NCI-H146 treated with DMSO at 0.1 percent for 48 hours (cell line): ENCODE measurements around the gene SPATA13.
"Not testable (repeated sequence)": the region's sequence is repeated elsewhere in the genome, so short reads cannot be mapped to it uniquely, and the experiment has no call there.

Experiments
- DNase-seq: peaks from one replicate; lab custom pipeline; 2025; ENCODE audit not compliant: unreplicated experiment; lab: John Stamatoyannopoulos, UW

SPATA13 gene

DNA sequence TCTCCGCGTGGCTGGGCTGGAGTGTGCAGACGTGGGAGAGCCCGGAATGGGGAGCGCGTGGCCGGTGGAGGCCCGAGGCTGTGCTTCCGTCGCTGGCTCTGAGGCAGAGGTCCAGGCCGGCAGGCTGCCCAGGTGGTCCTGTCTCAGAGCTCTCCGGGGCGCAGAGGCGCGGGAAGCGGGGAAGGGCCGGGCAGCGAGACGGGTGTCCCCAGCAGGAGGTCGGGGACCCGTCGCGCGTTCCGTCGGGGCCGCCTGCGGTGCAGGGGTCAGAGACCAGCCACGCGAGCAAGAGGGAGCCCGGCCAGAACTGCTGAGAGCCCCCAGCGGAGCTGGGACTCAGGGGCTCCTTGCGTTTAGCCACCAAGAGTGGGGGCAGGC, 147.5 kb downstream of the SPATA13 start:
- DNase-seq, result no peak

GRCh38 chr13:24308488-24309020, 148.0 kb downstream of the SPATA13 start:
- no peak for DNase-seq

DNA sequence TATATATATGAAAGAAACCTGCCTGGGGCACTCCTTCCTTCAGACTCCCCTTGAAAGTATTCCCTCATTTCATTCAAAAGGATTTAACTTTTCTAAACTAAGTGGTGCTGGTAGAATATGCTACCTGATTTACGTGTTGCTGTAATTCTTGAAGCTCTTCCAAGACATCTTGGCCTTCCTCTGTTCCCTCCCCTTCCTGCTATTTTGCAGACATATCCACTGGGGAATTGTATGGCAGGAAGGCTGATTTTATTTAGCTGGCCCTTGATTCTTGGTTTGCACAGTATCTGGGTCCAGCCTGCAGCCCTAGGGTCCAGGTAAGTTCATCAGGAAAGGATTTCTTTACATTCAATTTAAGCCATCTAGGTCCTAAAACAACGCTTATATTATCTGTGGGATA, 148.8 kb downstream of the SPATA13 start, which contains the start of gene C1QTNF9:
Gene C1QTNF9, plus strand, starts transcription at position 281 of the 400 bp plus-strand sequence. CDS start 6,424 bp downstream, outside the sequence.
- not testable (repeated sequence) for DNase-seq

DNA sequence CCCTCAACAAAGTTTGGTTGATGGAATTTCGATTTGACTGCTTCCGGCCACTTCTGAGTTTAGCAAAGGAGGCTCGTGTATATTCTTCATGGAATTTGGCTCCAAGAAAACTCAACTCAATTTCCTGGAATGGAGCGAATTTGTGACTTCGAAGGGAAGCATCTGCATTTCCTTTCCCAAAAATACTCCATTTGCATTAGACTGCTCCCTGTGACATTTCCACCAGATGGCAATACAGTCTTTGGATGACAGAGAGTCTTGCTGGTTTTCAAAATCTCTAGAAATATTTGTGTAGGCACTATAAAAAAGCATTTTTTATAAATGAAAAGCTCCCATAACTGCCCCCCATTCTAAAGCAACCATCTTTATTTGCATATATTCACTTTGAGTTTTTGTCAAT, 152.9 kb downstream of the SPATA13 start:
- no peak for DNase-seq

DNA sequence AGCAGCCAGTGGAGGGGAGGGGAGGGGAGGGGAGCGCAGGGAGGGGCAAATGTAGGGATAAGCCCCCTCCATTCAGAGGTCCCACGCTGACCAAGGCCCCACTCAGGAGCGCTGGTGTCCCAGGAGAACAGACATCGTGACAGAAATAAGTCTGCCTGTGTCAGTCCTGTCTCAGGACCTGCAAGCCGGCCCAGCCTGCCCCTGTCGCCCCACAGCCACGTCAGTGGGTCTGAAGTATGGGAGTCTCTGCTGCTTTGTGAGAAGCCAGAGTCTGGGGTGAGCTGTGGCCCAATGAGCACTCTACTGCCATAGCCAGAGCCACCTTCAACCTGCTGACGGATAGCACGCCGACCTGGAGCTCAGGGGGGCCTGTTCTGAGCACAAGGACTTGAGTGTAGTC, 157.3 kb downstream of the SPATA13 start:
- DNase-seq, result not testable (repeated sequence)

DNA sequence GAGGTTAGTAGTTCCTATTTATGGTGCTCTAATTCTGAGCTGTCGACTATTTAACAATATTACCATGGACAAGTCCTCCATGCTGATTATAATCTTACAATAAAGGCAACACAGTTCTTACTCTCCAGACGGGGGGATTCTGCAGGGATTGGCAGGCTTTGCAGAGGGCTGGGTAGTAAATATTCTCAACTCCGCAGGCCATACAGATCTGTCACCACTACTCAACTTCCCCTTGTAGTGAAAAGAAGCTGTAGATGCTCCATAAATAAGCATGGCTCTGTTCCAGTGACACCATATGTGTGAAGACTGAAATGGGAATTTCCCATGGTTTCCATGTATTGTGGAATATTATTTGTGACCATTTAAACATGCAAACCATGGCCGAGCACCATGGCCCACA, 158.4 kb downstream of the SPATA13 start:
- DNase-seq, result not testable (repeated sequence)

- not testable (repeated sequence) for DNase-seq
Observed at GRCh38 chr13:24319641-24320040, 159.1 kb downstream of the SPATA13 start.

- DNase-seq, result not testable (repeated sequence)
Observed at GRCh38 chr13:24321416-24321815, 160.9 kb downstream of the SPATA13 start.

DNA sequence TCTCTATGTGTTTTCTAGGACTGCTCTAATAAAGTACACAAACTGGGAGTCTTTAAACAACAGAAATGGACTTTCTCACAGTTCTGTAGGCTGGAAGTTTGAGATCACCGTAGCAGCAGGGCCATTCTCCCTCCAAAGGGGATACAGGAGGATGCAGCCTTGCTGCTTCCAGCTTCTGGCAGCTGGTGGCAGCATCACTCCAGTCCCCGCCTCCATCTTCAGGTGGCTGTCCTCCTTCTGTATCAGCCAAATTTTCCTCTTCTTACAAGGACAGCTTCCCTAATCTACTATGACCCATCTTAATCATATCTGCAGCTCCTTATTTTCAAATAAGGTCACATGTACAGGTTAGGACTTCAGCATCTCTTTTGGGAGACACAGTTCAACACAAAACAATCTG, 161.9 kb downstream of the SPATA13 start:
- not testable (repeated sequence) for DNase-seq

DNA sequence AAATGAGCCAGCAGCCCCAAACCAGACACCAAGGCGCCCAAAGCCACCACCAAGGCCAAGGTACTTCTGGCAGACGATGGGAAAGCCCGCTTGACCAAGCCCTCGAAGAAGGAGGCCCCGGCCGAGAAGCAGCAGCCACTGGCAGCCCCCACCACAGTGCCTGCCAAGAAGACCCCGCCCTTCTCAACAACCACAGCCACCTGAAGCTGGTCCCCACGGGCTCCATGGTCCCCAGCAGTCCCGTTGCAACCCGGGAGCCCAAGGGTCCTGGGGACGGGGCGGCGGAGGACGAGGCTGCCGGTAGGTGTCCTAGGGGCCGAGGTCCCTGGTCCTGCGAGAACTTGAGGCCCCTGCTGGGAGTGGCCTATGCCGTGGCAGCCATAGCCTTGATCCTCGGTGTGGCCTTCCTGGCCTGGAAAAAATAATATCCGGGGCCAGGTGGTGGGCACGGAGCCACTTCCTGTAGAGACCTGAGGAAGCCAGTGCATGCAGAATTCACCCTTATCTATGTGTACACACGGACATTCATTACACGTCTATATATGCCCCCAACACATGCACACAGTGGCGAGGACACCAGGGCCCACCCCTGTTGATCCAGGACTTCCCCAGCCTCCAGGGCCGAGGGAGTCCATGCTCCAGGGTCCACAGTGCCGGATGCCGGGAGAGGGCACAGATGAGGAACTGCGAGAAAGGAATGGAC, 162.7 kb downstream of the SPATA13 start:
- no peak for DNase-seq

DNA sequence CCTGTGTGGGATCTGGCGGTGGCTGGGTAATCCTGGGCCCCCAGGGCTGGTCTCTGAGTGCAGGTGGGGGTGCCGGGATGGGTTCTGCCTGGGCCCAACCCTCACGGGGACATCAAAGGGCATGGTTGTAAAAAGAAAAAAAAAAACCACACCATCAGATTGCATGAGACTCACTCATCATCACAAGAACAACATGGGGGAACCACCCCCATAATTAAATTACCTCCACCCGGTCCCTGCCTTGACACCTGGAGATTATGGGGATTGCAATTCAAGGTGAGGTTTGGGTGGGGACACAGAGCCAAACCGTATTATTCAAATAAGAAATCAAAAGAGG, 163.2 kb downstream of the SPATA13 start:
- no peak for DNase-seq

- not testable (repeated sequence) for DNase-seq
Observed at GRCh38 chr13:24327598-24327997, 167.1 kb downstream of the SPATA13 start.

- no peak for DNase-seq
Observed at GRCh38 chr13:24328145-24328544, 167.6 kb downstream of the SPATA13 start.

DNA sequence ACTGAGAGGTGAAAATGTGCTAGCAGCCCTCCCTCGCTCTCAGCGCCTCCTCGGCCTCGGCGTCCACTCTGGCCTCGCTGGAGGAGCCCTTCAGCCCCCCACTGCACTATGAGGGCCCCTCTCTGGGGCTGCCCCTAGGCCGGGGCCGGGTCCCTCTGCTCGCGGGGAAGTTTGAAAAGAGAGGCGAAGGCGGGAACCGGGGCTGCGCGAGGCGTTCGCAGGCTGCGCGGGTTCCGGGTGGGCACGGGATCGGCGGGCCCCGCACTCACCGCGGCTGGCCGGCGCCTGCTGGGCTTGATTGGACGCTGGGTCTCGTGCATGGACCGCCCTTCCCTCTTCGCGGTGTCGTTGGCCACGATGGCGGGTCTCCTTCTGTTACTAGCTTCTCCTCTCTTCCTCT, 178.2 kb downstream of the SPATA13 start:
- no peak for DNase-seq

DNA sequence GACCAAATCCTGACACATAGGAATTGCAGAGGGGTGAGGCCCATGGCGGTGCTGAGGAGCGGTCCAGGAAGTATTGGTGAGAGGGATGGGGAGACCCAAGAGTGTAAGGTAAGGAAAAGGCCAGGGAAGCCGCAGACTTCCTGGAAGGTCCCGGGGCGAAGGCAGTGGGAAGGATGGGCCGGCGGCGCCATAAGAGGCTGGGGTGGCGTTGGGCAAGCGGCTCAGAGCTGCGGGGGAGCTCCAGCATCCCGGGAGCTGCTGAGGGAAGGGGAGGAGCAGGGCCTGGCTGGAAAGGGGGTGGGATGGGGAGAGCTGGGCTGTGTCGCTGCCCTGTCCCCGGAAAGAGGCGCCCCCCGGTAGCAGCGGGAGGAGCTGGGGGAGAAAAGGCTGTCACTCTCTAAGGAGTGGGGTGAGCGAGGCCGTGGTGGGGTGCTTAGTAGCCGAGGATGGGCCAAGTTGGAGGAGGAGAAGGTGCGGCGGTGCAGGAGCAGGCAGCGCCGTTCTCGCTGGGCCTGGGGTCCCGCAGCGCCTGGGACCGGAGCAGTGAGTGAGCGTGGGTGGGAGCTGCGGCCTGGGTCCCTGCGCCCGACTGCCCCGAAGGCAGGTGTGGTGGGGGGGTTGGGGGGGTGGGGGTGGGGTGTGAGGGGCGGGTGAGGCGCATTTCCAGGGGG, 179.6 kb downstream of the SPATA13 start:
- DNase-seq, result no peak

DNA sequence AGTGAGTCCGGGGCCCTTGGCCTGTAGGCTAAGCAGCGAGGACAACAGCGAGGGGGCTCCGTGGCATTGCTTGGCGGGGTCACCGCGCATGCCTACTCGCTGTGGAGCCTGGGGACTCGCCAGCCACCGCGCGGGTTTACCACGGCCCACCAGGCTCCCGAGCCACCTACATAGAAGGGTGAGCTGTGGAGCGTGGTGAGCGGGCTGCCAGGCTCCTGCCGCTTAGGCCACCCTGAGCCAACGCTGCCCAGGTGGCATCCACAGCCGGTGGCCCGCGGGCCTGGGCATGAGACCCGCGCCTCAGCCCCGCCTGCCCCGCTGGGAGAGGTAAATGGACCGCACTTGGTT, 180.1 kb downstream of the SPATA13 start:
- DNase-seq, result no peak

- no peak for DNase-seq
Observed at GRCh38 chr13:24341439-24341838, 180.9 kb downstream of the SPATA13 start.

- no peak for DNase-seq
Observed at GRCh38 chr13:24348385-24348784, 187.9 kb downstream of the SPATA13 start.

GRCh38 chr13:24348797-24349515, 188.4 kb downstream of the SPATA13 start:
- DNase-seq, result no peak

- DNase-seq, result not testable (repeated sequence)
Observed at GRCh38 chr13:24349778-24350664, 189.5 kb downstream of the SPATA13 start.

DNA sequence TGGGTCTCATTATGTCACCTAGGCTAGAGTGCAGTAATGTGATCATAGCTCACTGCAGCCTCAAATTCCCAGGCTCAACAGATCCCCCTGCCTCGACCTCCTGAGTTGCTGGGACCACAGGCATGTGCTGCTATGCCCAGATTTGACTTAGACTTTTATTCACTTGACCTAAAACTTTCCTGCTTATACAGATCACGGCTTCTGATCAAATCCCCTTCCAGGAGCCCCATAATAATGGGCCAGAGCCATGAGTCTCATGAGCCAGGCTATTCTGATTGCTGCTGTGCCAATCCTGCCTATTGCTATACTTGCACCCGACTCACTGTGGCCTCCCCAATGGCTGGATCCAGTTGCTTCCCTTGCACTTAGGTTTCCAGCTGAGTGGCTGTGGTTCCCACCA, 190.9 kb downstream of the SPATA13 start:
- DNase-seq, result no peak
